ENCODE results near the gene IGFBP5. TPM values are rescaled to one million over a fixed set of nuclear protein-coding genes. Genes with fewer than 3 reads are reported as not detected.

IGFBP5 gene
- polyA plus RNA-seq, 1 of the 3 experiments (the other 2 are of a cell fraction), result 323 TPM

DNA sequence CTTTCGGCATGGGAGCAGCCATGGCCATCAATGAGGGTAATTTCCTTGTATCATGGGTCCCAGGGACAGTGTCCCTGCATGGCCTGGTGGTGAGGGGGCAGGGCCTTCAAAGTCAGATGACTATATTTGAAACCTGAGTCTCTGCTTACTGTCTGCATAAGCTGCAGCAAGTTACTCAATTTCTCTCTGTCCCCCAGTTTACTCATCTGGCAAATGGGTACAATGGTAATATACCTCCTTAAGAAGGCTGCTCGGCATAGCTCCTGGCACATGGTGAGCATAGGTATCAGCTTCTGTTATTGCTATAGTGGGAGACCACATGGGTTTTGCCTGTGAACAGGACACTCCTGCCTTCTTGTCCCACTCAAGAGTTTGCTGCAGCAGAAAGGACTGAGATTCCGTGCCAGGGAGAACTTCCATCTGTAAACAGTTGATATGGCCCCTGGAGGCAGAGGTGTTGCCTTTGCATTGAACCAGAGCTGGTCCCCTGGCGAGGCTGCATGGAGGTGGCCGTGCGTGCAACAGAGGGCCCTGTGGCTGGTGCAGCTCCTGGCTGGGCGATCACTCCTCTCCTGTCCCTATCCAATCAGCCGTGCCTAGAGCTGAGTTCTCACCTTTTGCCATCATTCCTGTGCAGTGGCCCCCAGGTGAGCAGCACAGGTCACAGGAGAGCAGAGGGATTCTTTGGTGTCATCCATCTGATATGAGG lies 22.7 kb upstream of the IGFBP5 start:
- CTCF ChIA-PET, result interaction anchor here (0.7 to 1.6 kb wide), 2 partner anchors 9 to 33 kb away, joined by 3 to 4 read pairs; no protein-coding TSS in a partner anchor

DNA sequence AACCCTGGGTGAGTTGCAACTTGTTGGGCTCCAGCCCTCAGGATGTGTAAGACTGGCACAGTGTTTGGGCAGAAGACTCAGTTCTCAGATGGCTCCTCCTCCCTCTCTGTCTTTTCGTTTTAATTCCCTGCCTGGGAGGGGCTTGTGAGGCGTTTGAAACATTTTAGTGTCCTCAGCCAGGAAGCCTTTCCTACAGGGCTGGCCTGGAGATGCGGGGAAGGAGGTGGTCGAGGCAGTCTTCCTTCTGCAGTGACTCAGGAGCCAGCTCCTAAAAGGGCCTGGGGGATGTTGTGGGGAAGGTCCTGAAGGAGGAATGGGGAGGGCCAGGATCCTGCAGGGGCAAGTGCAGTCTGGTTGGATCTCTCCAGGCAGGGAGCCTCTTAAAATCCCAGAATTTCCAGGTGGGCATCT lies 22.1 kb upstream of the IGFBP5 start:
- no peaks in the 10 kb centered on the region for H3K9me3 ChIP-seq
- no peak overlapping the region for H3K9ac ChIP-seq
- CTCF ChIA-PET, result interaction anchor here (0.7 kb wide), 1 partner anchor 10 kb away, joined by 4 read pairs; no protein-coding TSS in a partner anchor
- no peak for DNase-seq
- no peak overlapping the region for H3K4me2 ChIP-seq
- H3K9me2 ChIP-seq, result no peaks in the 10 kb centered on the region
- no peak overlapping the region for H2AFZ ChIP-seq (ENCODE audit: low read depth)
- H3K4me3 ChIP-seq (ENCODE audit: low read depth in 2 of 2, low read length in 1 of 2), result no peak overlapping the region
- H4K20me1 ChIP-seq (ENCODE audit: insufficient read depth), result no peaks in the 10 kb centered on the region
- no peaks in the 10 kb centered on the region for H3K79me2 ChIP-seq (ENCODE audit: insufficient read depth)
- no peaks in the 10 kb centered on the region for H3K36me3 ChIP-seq (replicated peaks in 1 of 2; ENCODE audit: control insufficient read depth in 1 of 2, insufficient read depth in 2 of 2, low read length in 1 of 2)
- 57% methylated on average over 4 of the region's 4 CpGs for WGBS (ENCODE audit: low lambda C conversion rate)
- POLR2A ChIA-PET, result no interaction called here
- no peaks in the 10 kb centered on the region for H3K27me3 ChIP-seq (ENCODE audit: insufficient read depth)
- H3K27ac ChIP-seq (ENCODE audit: low read depth in 2 of 2, low read length in 1 of 2), result no peak overlapping the region
- peaks cover 7 to 14% of the 10 kb centered on the region in 2 experiments; a peak in 3 of 4 replicates for H3K4me1 ChIP-seq (ENCODE audit: control insufficient read depth in 1 of 2, insufficient read depth in 2 of 2, low read depth in 1 of 2, low read length in 1 of 2)
- no peak for TF ChIP-seq TCF12 (IDR thresholded peaks at IDR 0.05)
- no peak for TF ChIP-seq RXRA (IDR thresholded peaks at IDR 0.05; ENCODE audit: borderline replicate concordance, low read depth)
- TF ChIP-seq, protein P1, sequence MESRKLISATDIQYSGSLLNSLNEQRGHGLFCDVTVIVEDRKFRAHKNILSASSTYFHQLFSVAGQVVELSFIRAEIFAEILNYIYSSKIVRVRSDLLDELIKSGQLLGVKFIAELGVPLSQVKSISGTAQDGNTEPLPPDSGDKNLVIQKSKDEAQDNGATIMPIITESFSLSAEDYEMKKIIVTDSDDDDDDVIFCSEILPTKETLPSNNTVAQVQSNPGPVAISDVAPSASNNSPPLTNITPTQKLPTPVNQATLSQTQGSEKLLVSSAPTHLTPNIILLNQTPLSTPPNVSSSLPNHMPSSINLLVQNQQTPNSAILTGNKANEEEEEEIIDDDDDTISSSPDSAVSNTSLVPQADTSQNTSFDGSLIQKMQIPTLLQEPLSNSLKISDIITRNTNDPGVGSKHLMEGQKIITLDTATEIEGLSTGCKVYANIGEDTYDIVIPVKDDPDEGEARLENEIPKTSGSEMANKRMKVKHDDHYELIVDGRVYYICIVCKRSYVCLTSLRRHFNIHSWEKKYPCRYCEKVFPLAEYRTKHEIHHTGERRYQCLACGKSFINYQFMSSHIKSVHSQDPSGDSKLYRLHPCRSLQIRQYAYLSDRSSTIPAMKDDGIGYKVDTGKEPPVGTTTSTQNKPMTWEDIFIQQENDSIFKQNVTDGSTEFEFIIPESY (IDR thresholded peaks at IDR 0.05; ENCODE audit: borderline replicate concordance, low read depth), result no peak
- no peak for TF ChIP-seq EP300 (IDR thresholded peaks at IDR 0.05; ENCODE audit: borderline replicate concordance in 1 of 2, low read depth in 1 of 2, low read length in 1 of 2)
- TF ChIP-seq GATA2 (CRISPR knock-in tag; IDR thresholded peaks at IDR 0.05), result no peak
- H3F3A ChIP-seq (replicated peaks; ENCODE audit: insufficient read depth), result peaks cover 4% of the 10 kb centered on the region

More for the DNA sequence above, 22.7 kb upstream of the IGFBP5 start:
- POLR2A ChIA-PET, result no interaction called here
- H3F3A ChIP-seq (replicated peaks; ENCODE audit: insufficient read depth), result peaks cover 4% of the 10 kb centered on the region
- no peak overlapping the region for H3K4me3 ChIP-seq (ENCODE audit: low read depth in 2 of 2, low read length in 1 of 2)
- peaks cover 7 to 14% of the 10 kb centered on the region in 2 experiments; a peak in 3 of 4 replicates for H3K4me1 ChIP-seq (ENCODE audit: control insufficient read depth in 1 of 2, insufficient read depth in 2 of 2, low read depth in 1 of 2, low read length in 1 of 2)
- H3K9ac ChIP-seq, result no peak overlapping the region
- no peaks in the 10 kb centered on the region for H3K9me2 ChIP-seq
- no peak overlapping the region for H3K4me2 ChIP-seq
- no peak for DNase-seq
- H3K36me3 ChIP-seq (replicated peaks in 1 of 2; ENCODE audit: control insufficient read depth in 1 of 2, insufficient read depth in 2 of 2, low read length in 1 of 2), result no peaks in the 10 kb centered on the region
- H4K20me1 ChIP-seq (ENCODE audit: insufficient read depth), result no peaks in the 10 kb centered on the region
- TF ChIP-seq GATA2 (CRISPR knock-in tag; IDR thresholded peaks at IDR 0.05) (no peak), RXRA (IDR thresholded peaks at IDR 0.05; ENCODE audit: borderline replicate concordance, low read depth) (no peak), YY1 (IDR thresholded peaks at IDR 0.05; ENCODE audit: low read depth) (no peak), MEF2A (IDR thresholded peaks at IDR 0.05; ENCODE audit: borderline replicate concordance, low read depth) (no peak), ELF1 (IDR thresholded peaks at IDR 0.05) (no peak), TCF12 (IDR thresholded peaks at IDR 0.05) (no peak), SMC3 (IDR thresholded peaks at IDR 0.05; ENCODE audit: low read depth, low read length) (no peak)
- TF ChIP-seq, protein P2, sequence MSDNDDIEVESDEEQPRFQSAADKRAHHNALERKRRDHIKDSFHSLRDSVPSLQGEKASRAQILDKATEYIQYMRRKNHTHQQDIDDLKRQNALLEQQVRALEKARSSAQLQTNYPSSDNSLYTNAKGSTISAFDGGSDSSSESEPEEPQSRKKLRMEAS (IDR thresholded peaks at IDR 0.05; ENCODE audit: low read depth), result no peak
- TF ChIP-seq, protein P1 (IDR thresholded peaks at IDR 0.05; ENCODE audit: borderline replicate concordance, low read depth), result no peak
- H2AFZ ChIP-seq (ENCODE audit: low read depth), result no peak overlapping the region
- no peaks in the 10 kb centered on the region for H3K9me3 ChIP-seq
- no peak overlapping the region for H3K27ac ChIP-seq (ENCODE audit: low read depth in 2 of 2, low read length in 1 of 2)
- no peaks in the 10 kb centered on the region for H3K79me2 ChIP-seq (ENCODE audit: insufficient read depth)
- 100% methylated on average over 1 of the region's 8 CpGs for WGBS (ENCODE audit: low lambda C conversion rate)
- H3K27me3 ChIP-seq (ENCODE audit: insufficient read depth), result no peaks in the 10 kb centered on the region
